HG03103 (cell line): ENCODE results near the gene USP34.
"Not testable (repeated sequence)": the region's sequence is repeated elsewhere in the genome, so short reads cannot be mapped to it uniquely, and the experiment has no call there.

Experiments used
- ATAC-seq: cut with Tn5 transposase; IDR thresholded peaks from one replicate; pipeline ENCODE4 v1.9.1; 2021; ENCODE audit warnings: low read depth; ENCODE audit not compliant: unreplicated experiment

The USP34 gene, protein sequence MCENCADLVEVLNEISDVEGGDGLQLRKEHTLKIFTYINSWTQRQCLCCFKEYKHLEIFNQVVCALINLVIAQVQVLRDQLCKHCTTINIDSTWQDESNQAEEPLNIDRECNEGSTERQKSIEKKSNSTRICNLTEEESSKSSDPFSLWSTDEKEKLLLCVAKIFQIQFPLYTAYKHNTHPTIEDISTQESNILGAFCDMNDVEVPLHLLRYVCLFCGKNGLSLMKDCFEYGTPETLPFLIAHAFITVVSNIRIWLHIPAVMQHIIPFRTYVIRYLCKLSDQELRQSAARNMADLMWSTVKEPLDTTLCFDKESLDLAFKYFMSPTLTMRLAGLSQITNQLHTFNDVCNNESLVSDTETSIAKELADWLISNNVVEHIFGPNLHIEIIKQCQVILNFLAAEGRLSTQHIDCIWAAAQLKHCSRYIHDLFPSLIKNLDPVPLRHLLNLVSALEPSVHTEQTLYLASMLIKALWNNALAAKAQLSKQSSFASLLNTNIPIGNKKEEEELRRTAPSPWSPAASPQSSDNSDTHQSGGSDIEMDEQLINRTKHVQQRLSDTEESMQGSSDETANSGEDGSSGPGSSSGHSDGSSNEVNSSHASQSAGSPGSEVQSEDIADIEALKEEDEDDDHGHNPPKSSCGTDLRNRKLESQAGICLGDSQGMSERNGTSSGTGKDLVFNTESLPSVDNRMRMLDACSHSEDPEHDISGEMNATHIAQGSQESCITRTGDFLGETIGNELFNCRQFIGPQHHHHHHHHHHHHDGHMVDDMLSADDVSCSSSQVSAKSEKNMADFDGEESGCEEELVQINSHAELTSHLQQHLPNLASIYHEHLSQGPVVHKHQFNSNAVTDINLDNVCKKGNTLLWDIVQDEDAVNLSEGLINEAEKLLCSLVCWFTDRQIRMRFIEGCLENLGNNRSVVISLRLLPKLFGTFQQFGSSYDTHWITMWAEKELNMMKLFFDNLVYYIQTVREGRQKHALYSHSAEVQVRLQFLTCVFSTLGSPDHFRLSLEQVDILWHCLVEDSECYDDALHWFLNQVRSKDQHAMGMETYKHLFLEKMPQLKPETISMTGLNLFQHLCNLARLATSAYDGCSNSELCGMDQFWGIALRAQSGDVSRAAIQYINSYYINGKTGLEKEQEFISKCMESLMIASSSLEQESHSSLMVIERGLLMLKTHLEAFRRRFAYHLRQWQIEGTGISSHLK (N-terminal part only)

DNA sequence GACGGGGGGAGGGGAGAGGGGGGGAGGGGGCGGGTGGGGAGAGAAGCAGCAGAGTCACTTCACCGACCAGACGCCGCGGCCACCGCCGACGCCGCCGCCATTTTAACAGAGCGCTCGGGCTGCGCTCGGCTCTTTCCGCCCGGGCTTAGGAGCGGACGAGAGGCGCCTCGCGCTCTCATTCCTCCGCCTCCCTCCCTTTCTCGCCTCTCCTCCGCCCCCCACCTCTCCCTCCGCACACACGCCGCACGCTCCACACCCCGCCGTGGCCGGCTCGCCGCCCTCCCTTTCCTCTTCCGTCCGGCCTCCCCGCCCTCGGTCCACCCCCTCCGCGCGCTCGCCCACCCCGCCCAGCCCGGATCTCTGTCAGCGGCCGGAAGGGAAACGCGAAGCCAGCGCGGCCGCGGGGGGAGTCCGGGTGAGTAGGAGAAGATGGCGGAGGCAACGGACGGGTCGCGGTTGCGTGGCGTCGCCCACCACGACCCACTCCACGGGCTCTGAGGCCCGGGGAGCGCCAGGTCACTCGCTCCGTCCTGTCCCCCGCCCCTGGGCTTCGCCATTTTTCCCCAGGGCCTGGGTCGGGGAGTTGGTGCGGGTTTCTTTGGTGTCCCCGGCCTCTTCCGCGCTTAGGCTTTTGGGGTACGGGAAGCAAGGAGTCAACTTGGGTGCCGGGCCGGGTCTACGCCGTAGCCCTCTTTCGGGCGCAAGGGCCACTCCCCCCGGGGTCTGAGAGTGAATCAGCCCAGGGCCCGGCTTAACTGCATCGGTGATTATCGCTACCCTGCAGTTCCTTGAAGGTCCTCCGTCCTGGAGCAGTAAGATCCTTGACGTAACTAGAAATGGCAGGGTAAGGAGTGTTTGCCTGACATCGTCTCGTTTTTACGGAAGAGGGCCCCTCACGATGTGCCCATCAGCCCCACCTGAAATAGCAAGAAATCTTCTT is at the start of gene USP34:
TSS of gene USP34 (minus strand) at position 123 of the 940 bp plus-strand sequence. CDS start 395 bp downstream, outside the sequence.
- ATAC-seq, result peak; percentile 70

DNA sequence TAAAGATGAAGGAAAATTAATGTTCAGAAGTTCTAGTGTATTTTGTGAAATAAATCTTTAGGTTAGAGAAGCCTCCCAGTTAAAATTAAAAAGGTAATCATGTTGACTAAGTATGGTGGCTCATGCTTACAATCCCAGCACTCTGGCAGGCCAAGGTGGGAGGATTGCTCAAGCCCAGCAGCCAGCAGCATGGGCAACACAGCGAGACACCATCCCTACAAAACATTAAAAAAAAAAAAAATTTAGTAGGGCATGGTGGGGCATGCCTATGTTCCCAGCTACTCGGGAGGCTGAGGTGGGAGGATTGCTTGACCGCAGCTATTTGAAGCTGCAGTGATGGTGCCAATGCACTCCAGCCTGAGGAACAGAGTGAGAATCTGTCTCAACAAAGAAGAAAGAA is 49.4 kb upstream of the USP34 start:
- ATAC-seq, result no peak

DNA sequence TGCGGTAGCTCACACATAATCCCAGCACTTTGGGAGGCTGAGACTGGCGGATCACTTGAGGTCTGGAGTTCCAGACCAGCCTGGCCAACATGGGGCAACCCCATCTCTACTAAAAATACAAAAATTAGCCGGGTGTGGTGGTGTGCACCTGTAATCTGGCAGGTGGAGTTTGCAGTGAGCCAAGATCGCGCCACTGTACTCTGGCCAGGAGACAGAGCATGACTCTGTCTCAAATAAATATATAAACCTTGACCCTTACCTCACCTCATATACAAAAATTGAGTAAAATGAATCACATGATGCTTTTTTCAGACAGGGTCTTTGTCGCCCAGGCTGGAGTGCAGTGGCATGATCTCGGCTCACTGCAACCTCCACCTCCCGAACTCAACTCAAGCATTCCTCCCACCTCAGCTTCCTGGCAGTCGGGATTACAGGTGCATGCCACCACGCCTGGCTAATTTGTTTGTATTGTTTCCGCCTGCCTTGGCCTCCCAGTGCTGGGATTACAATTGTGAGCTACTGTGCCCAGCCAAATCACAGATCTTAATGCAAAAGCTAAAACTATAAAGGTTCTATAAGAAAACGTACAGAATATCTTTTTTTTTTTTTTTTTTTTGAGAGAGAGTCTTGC is 42.0 kb upstream of the USP34 start:
- no peak for ATAC-seq

DNA sequence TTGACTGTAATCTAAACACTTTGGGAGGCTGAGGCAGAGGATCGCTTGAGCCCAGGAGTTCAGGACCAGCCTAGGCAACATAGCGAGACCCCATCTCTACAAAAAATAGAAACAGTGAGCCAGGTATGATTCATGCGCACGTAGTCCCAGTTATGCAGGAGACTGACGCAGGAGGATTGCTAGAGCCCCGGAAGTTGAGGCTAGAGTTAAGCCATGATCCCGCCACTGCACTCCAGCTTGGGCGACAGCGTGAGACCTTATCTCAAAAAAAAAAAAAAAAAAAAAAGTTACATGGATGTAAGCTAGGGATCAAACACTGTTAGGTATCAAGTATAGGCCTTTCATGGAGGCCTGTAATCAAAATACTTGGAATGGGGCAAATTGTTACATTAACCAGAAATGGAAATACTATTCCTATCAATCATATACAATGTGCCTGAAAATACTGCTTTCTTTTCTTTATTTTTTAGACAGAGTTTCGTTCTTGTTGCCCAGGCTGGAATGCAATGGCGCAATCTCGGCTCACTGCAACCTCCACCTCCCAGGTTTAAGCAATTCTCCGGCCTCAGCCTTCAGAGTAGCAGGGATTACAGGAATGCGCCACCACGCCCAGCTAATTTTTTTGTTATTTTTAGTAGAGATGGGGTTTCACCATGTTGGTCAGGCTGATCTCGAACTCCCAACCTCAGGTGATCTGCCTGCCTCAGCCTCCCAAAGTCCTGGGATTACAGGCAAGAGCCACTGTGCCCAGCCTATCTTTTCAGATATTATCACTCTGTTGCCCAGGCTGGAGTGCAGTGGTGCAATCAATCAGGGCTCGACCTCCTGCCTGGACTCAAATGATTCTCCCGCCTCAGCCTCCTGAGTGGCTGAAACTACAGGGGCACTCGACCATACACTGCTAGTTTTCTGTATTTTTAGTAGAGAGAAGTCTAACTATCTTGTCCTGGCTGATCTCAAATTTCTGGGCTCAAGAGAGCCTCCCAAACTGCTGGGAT is 40.1 kb upstream of the USP34 start:
- no peak for ATAC-seq

DNA sequence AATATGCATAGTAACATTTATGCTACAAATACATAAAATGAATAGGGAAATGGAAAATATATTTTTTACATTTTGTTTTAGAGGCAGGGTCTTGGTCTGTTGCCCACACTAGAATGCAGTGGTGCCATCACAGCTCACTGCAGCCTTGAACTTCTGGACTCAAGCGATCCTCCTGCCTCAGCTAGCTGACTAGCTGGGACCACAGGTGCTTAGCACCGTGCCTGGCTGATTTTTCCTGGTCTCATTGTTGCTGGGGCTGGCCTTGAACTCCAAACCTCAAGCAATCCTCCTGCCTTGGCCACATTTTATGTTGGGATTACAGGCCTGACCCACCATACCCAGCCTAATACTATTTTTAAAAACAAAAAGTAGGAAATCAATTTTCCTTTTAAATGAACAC is 34.1 kb upstream of the USP34 start:
- no peak for ATAC-seq

DNA sequence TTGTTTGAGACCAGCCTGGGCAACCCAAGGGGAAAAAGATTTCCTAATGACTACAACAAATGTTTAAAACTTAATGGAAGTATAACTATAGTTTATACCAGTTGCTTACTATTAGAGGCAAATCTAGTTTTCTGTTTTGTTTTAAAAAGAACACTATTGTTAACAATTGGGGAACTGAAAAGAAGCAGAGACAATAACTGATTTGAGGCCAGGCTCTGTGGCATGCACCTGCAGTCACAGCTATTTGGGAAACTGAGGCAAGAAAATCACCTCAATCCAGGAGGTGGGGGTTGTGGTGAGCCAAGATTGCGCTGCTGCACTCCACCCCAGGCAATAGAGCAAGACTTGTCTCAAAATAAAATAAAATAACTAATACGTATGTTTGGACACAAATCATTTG is 28.2 kb upstream of the USP34 start:
- ATAC-seq, result no peak

DNA sequence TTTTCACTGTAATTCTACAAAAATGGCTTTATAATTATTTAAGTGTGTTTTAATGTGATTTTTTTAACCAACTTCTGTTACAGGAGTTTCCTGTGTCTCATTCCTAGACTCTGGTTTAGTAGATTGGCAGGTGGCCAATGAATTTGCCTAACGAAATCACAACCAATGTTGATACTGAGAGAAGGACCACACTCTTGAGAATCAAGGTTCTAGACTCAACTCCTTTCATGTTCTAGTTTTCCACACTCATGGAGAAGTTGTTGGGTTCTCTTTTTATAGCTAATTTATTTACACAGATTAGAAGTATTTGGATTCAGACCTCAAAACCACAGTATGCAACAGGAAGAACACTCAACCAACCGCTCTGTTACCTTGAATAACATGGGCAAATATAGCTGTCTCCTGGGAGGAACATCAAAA is 22.6 kb upstream of the USP34 start:
- no peak for ATAC-seq

DNA sequence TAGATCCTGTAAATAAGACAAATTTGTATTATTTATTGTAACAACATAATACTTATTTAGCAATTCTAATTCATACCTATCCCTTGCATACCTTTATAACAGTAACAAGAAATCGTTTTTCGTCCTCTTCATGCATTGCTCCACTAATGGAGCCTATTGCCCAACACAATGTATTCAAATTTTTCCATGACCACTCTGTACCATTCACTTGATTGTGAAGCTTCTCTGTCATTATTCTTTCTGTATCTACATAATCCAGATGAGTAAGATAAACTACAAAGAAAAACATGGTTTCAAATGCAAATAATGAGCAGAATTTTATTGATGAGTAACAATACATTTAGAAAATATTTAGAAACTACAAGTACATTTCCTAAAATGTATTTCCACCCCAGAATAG is 21.6 kb upstream of the USP34 start:
- ATAC-seq, result no peak

DNA sequence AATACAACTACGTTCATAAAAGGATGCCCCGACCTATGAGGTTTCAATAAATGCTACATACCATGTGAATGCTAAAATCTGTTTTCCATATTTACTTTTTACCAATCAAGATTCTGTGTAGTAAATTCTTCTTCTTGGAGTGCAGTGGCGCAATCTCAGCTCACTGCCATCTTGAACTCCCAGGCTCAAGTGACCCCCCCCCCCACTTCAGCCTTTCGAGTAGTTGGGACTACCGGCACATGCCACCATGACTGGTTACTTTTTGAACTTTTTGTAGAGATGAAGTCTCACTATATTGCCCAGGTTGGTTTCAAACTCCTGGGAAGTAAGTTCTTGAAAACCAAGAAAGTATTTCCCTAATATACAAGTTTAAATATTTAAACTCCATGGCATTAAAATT is 14.4 kb upstream of the USP34 start:
- ATAC-seq, result no peak

DNA sequence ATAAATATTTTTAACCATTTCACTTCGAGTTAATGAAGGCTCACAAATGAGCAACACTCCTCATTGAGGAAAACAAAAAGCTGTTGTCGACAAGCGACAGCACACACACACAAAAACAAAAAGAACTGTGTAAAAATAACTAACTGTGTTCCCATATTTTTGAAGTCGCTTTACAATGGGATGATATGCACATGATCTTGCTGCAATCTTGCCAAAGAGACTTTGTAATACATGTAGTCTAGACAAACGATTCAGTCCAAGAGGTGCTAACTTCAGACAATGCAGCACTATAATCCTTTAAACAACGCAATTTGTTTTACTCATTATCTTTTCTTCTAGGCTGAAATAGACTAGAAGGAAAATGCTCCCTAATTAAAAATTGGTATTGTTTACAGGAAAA is 7.2 kb upstream of the USP34 start:
- no peak for ATAC-seq

DNA sequence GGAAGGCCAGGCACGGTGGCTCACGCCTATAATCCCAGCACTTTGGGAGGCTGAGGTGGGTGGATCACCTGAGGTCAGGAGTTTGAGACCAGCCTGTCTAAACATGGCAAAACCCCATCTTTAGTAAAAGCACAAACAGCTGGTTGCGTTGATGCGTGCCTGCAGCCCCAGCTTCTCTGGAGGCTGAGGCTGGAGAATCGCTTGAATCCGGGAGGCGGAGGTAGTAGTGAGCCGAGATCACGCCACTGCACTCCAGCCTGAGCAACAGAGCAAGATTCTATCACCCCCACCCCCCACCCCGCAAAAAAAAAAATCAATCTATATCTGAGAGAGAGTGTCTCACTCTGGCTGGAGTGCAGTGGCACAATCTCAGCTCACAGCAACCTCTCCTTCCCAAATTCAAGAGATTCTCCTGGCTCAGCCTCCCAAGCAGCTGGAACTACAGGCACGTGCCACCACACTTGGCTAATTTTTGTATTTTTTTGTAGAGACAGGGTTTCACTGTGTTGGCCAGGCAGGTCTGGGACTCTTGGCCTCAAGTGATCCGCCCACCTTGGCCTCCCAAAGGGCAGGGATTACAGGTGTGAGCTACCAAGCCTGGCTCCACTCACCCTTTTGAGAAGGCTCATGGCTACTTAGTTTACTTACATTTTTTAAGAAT is 6.2 kb upstream of the USP34 start:
- not testable (repeated sequence) for ATAC-seq

DNA sequence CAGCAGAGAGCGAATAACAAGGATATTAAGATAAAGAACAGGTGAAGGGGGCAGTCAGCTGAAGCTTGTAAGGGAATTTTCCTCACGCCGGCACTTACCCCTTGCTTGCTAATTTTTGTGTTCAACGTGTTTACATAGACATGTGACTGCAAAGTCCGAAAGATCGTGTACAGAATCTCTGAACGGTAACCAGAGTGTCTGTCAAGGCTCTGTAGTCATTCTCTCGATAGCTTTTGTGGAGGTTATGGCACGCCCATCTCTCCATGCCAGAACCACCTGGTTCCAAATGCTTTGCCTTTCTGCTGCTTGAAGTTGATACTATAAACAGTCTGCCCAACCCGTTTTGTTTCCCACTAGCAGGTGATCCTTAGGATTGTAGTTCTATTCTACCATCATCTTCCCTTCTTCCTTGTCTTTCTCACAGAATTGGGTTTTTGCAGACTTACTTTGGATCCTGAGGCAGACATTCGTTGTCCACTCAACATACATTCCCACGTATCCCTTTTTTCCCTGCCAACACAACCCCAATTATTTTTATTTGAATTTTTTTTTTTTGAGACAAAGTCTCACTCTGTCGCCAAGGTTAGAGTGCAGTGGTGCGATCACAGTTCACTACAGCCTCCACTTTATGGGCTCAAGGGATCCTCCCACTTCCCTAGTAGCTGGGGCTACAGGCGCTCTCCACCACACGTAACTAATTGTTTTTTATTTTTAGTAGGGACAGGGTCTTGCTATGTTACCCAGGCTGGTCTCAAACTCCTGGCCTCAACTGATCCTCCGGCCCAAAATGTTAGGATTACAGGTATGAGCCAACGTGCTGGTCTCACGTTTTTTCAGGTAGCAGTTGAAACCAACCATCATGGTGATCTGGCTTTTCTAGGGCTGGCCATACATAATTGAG is 1.3 kb upstream of the USP34 start:
- ATAC-seq, result no peak

DNA sequence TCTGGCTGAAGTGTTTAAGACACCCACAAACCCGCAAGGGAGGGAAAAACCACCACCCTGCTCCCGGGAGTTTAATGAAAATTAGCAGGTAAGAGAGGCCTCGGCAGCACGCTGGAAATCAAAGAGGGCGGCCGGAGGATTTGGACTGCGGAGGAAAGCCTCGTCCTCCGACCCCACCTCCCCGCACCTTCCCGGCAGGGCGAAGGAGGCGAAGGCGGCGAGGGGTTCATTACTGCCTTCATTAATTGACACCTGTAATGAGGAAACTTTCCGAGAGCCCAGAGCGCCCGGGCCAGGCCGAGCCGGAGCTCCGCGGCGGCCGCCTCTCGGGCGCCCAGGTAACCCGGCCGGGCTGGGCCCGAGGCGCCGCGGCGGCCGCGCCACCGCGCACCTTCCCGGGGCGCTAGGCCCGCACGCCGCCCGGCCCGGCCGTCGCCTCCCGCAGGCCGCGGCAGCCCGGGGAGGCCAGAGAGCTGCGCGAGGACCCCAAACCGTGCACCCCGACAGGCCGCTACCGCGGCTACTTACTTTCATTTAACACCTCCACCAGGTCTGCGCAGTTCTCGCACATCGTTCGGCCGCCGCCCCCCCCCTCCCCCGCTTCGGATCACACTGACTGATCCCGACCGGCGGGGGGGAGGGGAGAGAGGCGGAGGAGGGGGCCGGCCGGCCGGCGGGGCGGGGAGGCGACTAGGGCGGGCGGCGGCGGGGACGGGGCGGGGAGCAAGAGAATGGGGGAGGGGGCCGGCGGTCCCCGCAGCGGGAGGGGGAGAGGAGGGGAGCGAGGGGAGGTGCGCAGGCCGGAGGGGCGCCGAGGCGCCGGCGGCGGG is 550 bp downstream of the USP34 start:
- peak; percentile 11 for ATAC-seq

DNA sequence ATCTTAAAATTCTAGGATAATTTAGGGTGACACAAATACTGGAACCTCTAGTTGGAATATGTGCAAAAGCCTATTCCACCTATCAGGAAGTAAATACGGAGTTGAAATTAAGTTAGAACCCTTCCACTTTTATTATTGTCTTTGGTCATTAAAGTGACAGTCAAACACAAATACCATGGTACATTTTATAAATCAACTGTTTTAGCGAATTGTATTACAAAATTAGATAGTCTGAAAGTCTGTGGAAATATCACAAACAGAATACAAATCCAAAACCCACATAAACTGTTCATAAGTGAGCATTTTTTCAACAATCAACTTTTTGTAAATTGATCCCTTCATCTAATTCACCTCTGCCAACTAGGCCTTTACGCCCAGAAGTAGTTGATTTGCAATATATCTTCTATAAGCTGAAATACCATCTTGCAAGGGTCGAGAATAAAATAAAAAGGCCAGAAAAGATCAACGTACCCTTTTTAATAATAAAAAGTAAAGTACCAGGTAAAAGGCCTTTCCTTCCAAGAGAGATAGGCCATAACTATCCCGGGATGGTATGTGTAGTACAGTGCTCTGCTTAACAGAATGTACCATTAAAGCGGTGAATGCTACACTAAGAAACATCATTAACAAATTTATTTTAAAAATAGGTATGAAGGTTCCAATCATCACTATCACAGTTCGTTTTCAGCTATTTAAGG is 1.3 kb downstream of the USP34 start:
- ATAC-seq, result no peak

DNA sequence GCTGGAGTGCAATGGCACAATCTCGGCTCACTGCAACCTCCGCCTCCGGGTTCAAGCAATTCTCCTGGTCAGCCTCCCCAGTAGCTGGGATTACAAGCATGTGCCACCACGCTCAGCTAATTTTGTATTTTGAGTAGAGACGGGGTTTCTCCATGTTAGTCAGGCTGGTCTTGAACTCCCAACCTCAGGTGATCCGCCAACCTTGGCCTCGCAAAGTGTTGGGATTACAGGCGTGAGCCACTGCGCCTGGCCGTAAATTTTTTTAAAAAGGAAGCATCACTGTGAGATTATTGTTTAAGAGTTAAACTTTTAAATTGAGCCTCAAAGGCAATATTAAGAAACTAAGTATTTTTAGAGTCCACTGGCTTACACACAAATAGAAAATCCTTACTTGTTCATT is 2.7 kb downstream of the USP34 start:
- ATAC-seq, result not testable (repeated sequence)
